Heart left ventricle (tissue), 13 donors: ENCODE measurements around the gene IL15RA.

ENCODE experiments used
- POLR2A ChIP-seq, 2 donors: fragments of 450-650 bp; IDR thresholded peaks; one replicate each; pipeline ENCODE4 v1.6.1; 2017; ENCODE audit warnings: antibody characterized with exemption in 2 of 2, mild to moderate bottlenecking in 2 of 2, moderate library complexity in 2 of 2
- TF ChIP-seq, protein P1 (sequence below), 12 donors: fragments of 200-600 bp; sonication (generic) in 4 of 12; IDR thresholded peaks; one replicate each; pipeline versions ENCODE4 v1.5.0 to v1.8.0; 2018 to 2022; ENCODE audit warnings: antibody characterized with exemption in 12 of 12, mild to moderate bottlenecking in 5 of 12
- donor health status: ischemic (EF 13 %, LVEDD 7.1; RV severe dilation, severe dysfunction).
- donor health status: DM: no; HTN: yes; CAD: no.
- donor health status: DM: no; HTN: no; CAD: no.
- donor health status: ischemic (EF 25% LVEDD 6.9; RV normal size, moderate dysfunction).
- donor health status: ischemic (EF 25% LVEDD 5.7; RV mildly dilated, moderate dysfunction).
- donor health status: ischemic (EF 35%, LVEDD 5.7; RV mildly dilated, moderate dysfunction).
- donor health status: nonischemic (EF 11% LVEDD 7.7; RV severe dilation, severe dysfunction).
- donor health status: DM: yes; HTN: yes; CAD: no.
- donor health status: PGD.
- donor health status: ischemic (EF 29% LVEDD 5.4; RV normal size, mild dysfunction).
- donor health status: nonischemic (EF 23%, LVEDD 6.1; RV moderate dilation, normal function).

DNA sequence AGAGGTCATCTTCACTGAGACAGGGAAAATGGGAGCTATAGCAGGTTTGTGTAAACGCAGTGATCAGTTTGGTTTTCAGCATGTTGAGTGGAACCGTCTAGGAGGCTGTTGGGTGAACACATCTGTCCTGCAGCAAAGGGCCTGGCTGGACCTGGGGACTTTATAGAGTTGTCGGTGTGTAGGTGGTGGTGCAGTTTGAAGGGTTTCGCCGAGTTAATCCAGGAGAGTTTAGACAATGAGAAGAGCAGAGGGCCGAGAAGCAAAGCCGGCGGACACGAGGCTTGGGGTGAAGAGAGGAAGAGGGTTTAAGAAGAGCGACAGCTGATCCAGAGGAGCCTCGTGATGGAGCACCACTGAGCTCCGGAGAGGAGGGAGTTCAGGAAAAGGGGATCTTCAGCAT is 39.1 kb downstream of the IL15RA start:
- TF ChIP-seq, protein P1, sequence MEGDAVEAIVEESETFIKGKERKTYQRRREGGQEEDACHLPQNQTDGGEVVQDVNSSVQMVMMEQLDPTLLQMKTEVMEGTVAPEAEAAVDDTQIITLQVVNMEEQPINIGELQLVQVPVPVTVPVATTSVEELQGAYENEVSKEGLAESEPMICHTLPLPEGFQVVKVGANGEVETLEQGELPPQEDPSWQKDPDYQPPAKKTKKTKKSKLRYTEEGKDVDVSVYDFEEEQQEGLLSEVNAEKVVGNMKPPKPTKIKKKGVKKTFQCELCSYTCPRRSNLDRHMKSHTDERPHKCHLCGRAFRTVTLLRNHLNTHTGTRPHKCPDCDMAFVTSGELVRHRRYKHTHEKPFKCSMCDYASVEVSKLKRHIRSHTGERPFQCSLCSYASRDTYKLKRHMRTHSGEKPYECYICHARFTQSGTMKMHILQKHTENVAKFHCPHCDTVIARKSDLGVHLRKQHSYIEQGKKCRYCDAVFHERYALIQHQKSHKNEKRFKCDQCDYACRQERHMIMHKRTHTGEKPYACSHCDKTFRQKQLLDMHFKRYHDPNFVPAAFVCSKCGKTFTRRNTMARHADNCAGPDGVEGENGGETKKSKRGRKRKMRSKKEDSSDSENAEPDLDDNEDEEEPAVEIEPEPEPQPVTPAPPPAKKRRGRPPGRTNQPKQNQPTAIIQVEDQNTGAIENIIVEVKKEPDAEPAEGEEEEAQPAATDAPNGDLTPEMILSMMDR (IDR thresholded peaks at IDR 0.05), result no peak
- TF ChIP-seq POLR2A (IDR thresholded peaks at IDR 0.05), result no peak
